AG04449 (cell line): ENCODE data around the gene MYH2.

ENCODE experiments used
- CTCF ChIA-PET: fragments of 350-600 bp; formaldehyde crosslinking; extraction: SDS; loops from one replicate; lab custom pipeline; 2021; ENCODE audit warnings: antibody characterized with exemption; lab: Yijun Ruan, JAX
- POLR2A ChIA-PET: fragments of 400-600, 350-600 bp; formaldehyde crosslinking; extraction: SDS; loops from one replicate; lab custom pipeline; 2020; ENCODE audit warnings: antibody characterized with exemption, inconsistent platforms; lab: Yijun Ruan, JAX
- DNase-seq: peaks from one replicate; pipeline ENCODE4 v3.0.0-alpha.2; 2010; ENCODE audit warnings: low read depth, low spot score
- H3K4me3 ChIP-seq: 2 replicates; pipeline ENCODE4 v1.5.1; 2011; ENCODE audit warnings: low read depth, mild to moderate bottlenecking, control low read depth, low read length
- CTCF ChIP-seq: IDR thresholded peaks from one replicate; pipeline ENCODE4 v1.5.1; 2011; ENCODE audit warnings: mild to moderate bottlenecking, moderate library complexity, low read length, control low read depth, inconsistent platforms; ENCODE audit not compliant: insufficient read depth; ENCODE audit errors: missing control alignments

Gene MYH2

GRCh38 chr17:10521949-10522348 lies 27.5 kb downstream of the MYH2 start:
- no peak for DNase-seq
- CTCF ChIA-PET = no interaction called here
- no peak for TF ChIP-seq CTCF
- POLR2A ChIA-PET = no interaction called here
- H3K4me3 ChIP-seq = no peak overlapping the region

- DNase-seq = no peak
- ChIA-PET POLR2A (no interaction called here), CTCF (no interaction called here)
- no peak within 1 kb of the TSS for H3K4me3 ChIP-seq
- no peak for TF ChIP-seq CTCF
Observed at GRCh38 chr17:10518271-10519037, 31.0 kb downstream of the MYH2 start, which contains the start of gene MYH1. TSS of gene MYH1 (minus strand) at chr17:10518542. CDS start at chr17:10516642, 1,900 bp downstream.

DNA sequence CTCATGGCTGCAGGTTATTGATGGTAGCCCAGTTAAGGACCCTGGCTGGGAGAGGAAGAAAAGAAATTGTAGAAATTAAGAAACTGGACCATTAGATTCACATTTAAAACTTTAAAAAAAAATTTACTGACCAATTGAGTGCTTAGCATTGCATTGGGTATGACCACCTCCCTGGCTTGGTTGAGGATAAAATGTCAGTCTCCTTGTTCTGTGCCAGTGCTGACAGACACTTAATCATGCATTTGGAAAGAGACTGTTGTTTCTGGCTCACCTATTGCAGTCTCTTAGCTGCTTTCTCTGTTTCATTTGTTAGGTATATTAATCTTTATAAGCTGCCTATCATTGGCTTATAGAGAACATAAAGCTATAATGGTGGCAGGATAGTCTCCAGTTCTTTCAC lies 32.8 kb downstream of the MYH2 start:
- no peak for DNase-seq
- ChIA-PET POLR2A (no interaction called here), CTCF (no interaction called here)
- TF ChIP-seq CTCF = no peak
- H3K4me3 ChIP-seq = no peak overlapping the region

- POLR2A ChIA-PET = no interaction called here
- H3K4me3 ChIP-seq = no peak overlapping the region
- CTCF ChIA-PET = no interaction called here
- TF ChIP-seq CTCF = no peak
- DNase-seq = no peak
Observed at GRCh38 chr17:10516065-10516464, 33.4 kb downstream of the MYH2 start.

GRCh38 chr17:10513299-10514067 lies 36.0 kb downstream of the MYH2 start:
- CTCF ChIA-PET = interaction anchor here (1.4 kb wide), 1 partner anchor 14 kb away, joined by 3 read pairs; no protein-coding TSS in a partner anchor

More at GRCh38 chr17:10513299-10514067, 36.0 kb downstream of the MYH2 start:
- POLR2A ChIA-PET = no interaction called here
- H3K4me3 ChIP-seq = no peak overlapping the region
- no peak for TF ChIP-seq CTCF
- no peak for DNase-seq
